ENCODE measurements around the gene LRCH4. TPM values are rescaled to one million over a fixed set of nuclear protein-coding genes. Genes with fewer than 3 reads are reported as not detected.
"Not testable (repeated sequence)": the region's sequence is repeated elsewhere in the genome, so short reads cannot be mapped to it uniquely, and the experiment has no call there.

LRCH4 gene
- total RNA-seq, 1 donor from 2014 or later = 25.8 TPM

GRCh38 chr7:100532165-100533022 is 53.5 kb downstream of the LRCH4 start:
- intact Hi-C loops (cut with DNase I) = no loop called here
- no peak for DNase-seq (ENCODE audit: low spot score)

GRCh38 chr7:100528108-100528866 is 57.6 kb downstream of the LRCH4 start:
- intact Hi-C loops (cut with DNase I); DNase-seq (ENCODE audit: low spot score): not testable (repeated sequence)

Other genes with a start within 250 kb of the LRCH4 start
- 11.6 TPM for gene PILRB, start 228.0 kb downstream of the LRCH4 start, total RNA-seq
- 2.3 TPM for gene PILRA, start 212.6 kb downstream of the LRCH4 start, total RNA-seq
- 3.4 TPM for gene ZCWPW1, start 157.4 kb downstream of the LRCH4 start, total RNA-seq
- gene MEPCE, start 156.3 kb downstream of the LRCH4 start, total RNA-seq = 19.7 TPM
- 15.7 TPM for gene PPP1R35, start 149.6 kb downstream of the LRCH4 start, total RNA-seq
- gene SPACDR, start 121.9 kb downstream of the LRCH4 start, total RNA-seq = 1.1 TPM
- gene TSC22D4, start 106.9 kb downstream of the LRCH4 start, total RNA-seq = 35.0 TPM
- gene NYAP1, start 102.2 kb downstream of the LRCH4 start, total RNA-seq = 0.22 TPM
- 28.6 TPM for gene AGFG2, start 46.9 kb downstream of the LRCH4 start, total RNA-seq
- not detected for gene SAP25, start 12.2 kb downstream of the LRCH4 start, total RNA-seq
- 0.40 TPM for gene FBXO24, start 199 bp upstream of the LRCH4 start, total RNA-seq
- gene PCOLCE, start 16.2 kb upstream of the LRCH4 start, total RNA-seq = 39.5 TPM
- gene MOSPD3, start 26.4 kb upstream of the LRCH4 start, total RNA-seq = 9.2 TPM
- gene TFR2, start 55.4 kb upstream of the LRCH4 start, total RNA-seq = 0.13 TPM
- not detected for gene ACTL6B, start 70.3 kb upstream of the LRCH4 start, total RNA-seq
- gene GNB2, start 87.6 kb upstream of the LRCH4 start, total RNA-seq = 123 TPM
- 23.9 TPM for gene GIGYF1, start 108.1 kb upstream of the LRCH4 start, total RNA-seq
- gene POP7, start 120.0 kb upstream of the LRCH4 start, total RNA-seq = 25.1 TPM
- not detected for gene EPO, start 134.3 kb upstream of the LRCH4 start, total RNA-seq
- not detected for gene ZAN, start 147.5 kb upstream of the LRCH4 start, total RNA-seq
- 23.9 TPM for gene EPHB4, start 241.4 kb upstream of the LRCH4 start, total RNA-seq